H1 (cell line): ENCODE data around the gene UBAP2. TPM values are rescaled to one million over a fixed set of nuclear protein-coding genes. Genes with fewer than 3 reads are reported as not detected.

Source experiments
- BACH1 ChIP-seq: IDR thresholded peaks from 2 replicates; pipeline ENCODE4 v1.6.1; 2012; ENCODE audit warnings: low read length, improper control_type of control experiment
- CTBP2 ChIP-seq: IDR thresholded peaks from 2 replicates; pipeline ENCODE4 v1.7.0; 2011; ENCODE audit warnings: borderline replicate concordance, mild to moderate bottlenecking, moderate library complexity, mixed read lengths, low read length; ENCODE audit not compliant: insufficient read depth, insufficient read length
- CTCF ChIP-seq, 3 experiments: IDR thresholded peaks; 1 replicate in 2 of 3; 2 replicates in 1 of 3; pipeline versions ENCODE4 v1.5.1 to v1.6.1; 2011; ENCODE audit warnings: low read length in 3 of 3, mild to moderate bottlenecking in 3 of 3, inconsistent platforms in 2 of 3, low read depth in 1 of 3, moderate library complexity in 1 of 3; ENCODE audit not compliant: insufficient read depth in 1 of 3; ENCODE audit errors: control extremely low read depth in 1 of 3
- GABPA ChIP-seq: IDR thresholded peaks from 2 replicates; pipeline ENCODE4 v1.6.1; 2011; ENCODE audit warnings: mild to moderate bottlenecking, low read length, moderate library complexity, borderline replicate concordance; ENCODE audit not compliant: insufficient read depth
- NANOG ChIP-seq: IDR thresholded peaks from 2 replicates; pipeline ENCODE4 v1.6.1; 2011; ENCODE audit warnings: low read length, low read depth, mild to moderate bottlenecking, inconsistent platforms; ENCODE audit not compliant: insufficient read depth, poor library complexity, severe bottlenecking
- POU5F1 ChIP-seq: IDR thresholded peaks from 2 replicates; pipeline ENCODE4 v1.6.1; 2011; ENCODE audit warnings: low read depth, mild to moderate bottlenecking, low read length, moderate library complexity
- SIRT6 ChIP-seq: IDR thresholded peaks from one replicate; pipeline ENCODE4 v1.7.1; 2012; ENCODE audit warnings: low read length, inconsistent platforms
- SP1 ChIP-seq: IDR thresholded peaks from 2 replicates; pipeline ENCODE4 v1.6.1; 2011; ENCODE audit warnings: low read depth, low read length
- ZNF274 ChIP-seq: IDR thresholded peaks from 2 replicates; pipeline ENCODE4 v1.7.0; 2012; ENCODE audit warnings: low read length, borderline replicate concordance; ENCODE audit errors: extremely low read depth
- polyA plus RNA-seq, 7 experiments: library from polyadenylated mRNA; depleted of rRNA in 3 of 7; stranded (reverse) in 5 of 7; unstranded in 2 of 7; fragments of >200 nt in 5 of 7; fragments of 200-250 nt in 2 of 7; gene quantifications; 1 replicate in 5 of 7; 2 replicates in 1 of 7; 4 replicates in 1 of 7; pipeline versions ENCODE4 v1.2.1 to v1.2.3, GENCODE V29; 2011 to 2013; ENCODE audit warnings: missing spikeins in 2 of 7, mixed read lengths in 2 of 7
- total RNA-seq: library from RNA; stranded (reverse); fragmentation: NEBNext Ultra II Directional; extraction: Animal tissue kit (Norgen Biotek cat#: 25700); gene quantifications from 2 replicates; pipeline ENCODE4 v1.2.1, GENCODE V29; 2021

Gene UBAP2
- total and polyA plus RNA-seq, 2 of the 8 experiments (the other 6 are each of a cell fraction or from before 2014, with no cell fraction given) = 75.0 to 81.4 TPM

- TF ChIP-seq NANOG (no peak), BACH1 (no peak), POU5F1 (no peak), SP1 (no peak), SIRT6 (no peak), CTCF (IDR thresholded peaks at IDR 0.05; ENCODE audit: control extremely low read depth in 1 of 3, insufficient read depth in 1 of 3, low read depth in 1 of 3, low read length in 3 of 3) (no peak), CTBP2 (no peak), ZNF274 (no peak), GABPA (no peak)
- TF ChIP-seq, all 59 proteins: peak for 0
Measured at GRCh38 chr9:34059954-34060353, 11.3 kb upstream of the UBAP2 start (continued).
